GM19467 (cell line): ENCODE data around the gene TCERG1.

ENCODE experiments used
- ATAC-seq: cut with Tn5 transposase; IDR thresholded peaks from one replicate; pipeline ENCODE4 v1.9.1; 2021; ENCODE audit warnings: mild to moderate bottlenecking, moderate library complexity; ENCODE audit not compliant: unreplicated experiment

TCERG1 gene

DNA sequence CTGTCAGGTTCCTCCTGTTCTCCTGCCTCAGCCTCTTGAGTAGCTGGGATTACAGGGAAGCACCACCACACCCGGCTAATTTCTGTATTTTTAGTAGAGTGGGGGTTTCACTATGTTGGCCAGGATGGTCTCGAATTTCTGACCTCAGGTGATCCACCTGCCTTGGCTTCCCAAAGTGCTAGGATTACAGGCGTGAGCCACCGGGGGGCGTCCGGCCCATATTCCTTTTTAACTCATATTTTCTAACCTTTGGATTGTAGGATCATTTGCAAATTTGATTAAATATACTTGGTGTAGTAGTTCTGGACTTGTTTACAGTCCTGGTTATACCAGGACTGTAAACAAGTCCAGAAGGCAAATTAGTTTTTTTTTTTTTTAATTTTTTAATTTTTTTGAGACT lies 4.3 kb downstream of the TCERG1 start:
- no peak for ATAC-seq

DNA sequence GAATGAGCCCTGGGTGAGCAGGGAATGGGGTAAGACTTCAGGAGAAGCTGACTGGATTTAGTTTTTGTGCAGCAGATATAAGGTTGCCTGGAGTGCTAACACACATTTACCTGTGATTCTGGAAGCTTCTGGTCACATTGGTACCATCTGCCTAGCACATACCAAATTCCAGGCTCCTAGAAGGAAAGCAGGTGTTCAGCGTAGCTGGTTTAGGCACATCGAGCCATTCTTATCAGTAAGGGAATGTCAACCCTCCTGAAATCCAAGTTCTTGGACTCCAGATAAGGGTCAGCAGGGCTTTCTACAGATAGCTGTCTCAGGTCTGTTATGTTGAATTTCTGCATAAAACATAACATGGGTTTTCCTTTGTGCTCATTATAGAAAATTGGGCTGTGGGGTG lies 10.3 kb downstream of the TCERG1 start:
- no peak for ATAC-seq

DNA sequence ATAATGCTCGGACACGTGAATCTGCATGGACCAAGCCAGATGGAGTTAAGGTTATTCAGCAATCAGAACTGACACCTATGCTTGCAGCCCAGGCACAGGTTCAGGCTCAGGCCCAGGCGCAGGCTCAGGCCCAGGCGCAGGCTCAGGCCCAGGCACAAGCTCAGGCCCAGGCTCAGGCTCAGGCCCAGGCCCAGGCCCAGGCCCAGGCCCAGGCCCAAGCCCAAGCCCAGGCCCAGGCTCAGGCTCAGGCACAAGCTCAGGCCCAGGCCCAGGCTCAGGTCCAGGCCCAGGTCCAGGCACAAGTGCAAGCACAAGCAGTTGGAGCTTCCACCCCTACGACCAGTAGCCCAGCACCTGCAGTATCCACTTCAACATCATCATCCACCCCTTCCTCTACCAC lies 11.8 kb downstream of the TCERG1 start:
- ATAC-seq = no peak

GRCh38 chr5:146461319-146461718 lies 14.2 kb downstream of the TCERG1 start:
- no peak for ATAC-seq

- no peak for ATAC-seq
These were observed 16.3 kb downstream of the TCERG1 start for GRCh38 chr5:146463446-146463845.

- no peak for ATAC-seq
These were observed 19.6 kb downstream of the TCERG1 start for GRCh38 chr5:146466521-146467349.

GRCh38 chr5:146467760-146468159 lies 20.6 kb downstream of the TCERG1 start:
- no peak for ATAC-seq

- ATAC-seq = no peak
These were observed 26.9 kb downstream of the TCERG1 start for GRCh38 chr5:146474065-146474464.

DNA sequence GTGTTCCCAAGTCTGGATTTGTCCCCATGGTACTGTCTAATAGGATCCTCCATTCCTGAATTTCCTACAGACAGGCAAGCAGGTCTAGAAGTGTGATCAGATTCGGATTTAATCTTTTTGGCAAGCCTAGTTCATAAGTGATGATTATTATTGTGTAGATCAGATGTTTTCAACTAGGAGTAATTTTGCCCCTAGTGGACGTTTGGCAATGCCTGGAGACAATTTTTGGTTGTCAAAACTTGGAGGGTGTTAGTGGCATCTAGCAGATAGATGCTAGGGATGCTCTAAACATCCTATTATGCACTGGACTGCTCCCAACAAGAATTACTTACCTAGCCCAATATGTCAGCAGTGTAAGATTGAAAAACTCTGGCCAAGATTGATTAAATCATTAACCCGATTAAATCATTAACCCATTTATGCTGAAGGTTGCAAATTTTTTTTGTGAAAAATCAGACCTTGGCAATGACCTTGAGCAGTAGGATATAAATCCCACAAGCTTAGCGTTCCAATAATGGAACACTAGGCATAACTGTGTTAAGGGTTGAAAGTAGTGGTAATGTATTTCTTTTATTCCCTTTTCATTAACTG lies 28.2 kb downstream of the TCERG1 start:
- no peak for ATAC-seq

DNA sequence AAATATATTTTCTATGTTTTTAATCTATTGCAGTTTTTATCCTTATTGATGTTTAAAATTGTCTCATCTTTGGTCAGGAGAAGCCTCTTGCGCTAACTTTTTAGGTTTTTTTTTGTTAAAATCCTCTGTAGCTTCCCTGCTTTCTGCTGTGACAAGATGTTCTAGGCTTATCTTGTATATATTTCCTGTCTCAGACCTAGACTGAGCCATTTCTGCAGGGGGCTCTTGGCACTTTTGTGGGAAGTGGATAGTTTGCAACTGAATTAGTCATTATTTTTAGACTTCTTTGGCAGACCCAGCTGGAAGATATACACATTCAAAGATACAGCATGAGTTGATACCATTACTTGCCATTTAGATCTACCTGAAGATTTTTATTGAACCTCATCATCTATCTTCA lies 28.8 kb downstream of the TCERG1 start:
- ATAC-seq = no peak

DNA sequence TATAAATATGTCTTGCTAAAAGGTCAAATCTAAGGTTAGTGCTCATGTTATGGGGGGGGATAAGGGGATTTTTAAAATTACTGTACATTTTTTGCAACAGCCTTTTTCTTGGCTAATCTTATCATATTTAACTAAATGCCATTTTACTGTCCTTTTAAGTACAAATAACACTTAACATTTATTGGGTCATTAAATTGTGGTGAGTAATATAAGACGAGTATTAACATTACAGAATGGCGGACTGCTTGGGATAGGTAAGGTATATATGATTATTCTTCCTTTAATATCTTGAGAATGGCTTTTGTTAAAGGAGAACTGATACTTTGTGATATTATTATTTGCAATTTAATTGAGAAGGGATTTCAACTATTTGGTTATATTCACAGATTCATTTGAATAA lies 35.6 kb downstream of the TCERG1 start:
- no peak for ATAC-seq

DNA sequence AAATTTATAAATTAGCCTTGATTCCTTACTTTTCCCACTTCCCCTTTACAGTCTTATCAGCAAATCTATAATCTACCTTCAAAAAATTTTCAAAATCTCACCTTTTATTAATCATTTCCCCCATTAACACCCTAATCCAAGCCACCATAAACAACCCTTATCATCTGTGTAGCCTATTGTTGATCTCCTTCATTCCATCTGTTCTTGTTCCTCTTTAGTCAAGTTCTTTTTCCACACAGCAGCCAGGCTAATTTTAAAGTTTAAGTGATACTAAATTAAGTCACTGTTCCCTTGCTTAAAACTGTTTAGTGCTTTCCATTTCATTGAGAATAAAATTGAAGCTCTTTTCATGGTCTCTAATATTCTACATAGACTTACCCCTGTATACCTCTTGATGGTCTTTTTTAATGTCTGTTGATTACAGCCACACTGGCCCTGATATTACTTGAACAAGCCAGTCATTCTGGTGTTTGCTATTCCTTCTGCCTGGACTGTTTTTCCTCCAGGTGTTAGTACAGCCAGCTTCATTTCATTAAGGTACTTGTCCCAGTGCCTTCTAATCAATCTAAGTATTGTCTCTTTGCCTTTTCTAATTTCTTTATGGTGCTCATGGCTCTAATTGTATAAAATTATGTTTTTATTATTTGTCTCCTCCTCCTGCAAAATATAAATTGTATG lies 37.7 kb downstream of the TCERG1 start:
- ATAC-seq = no peak

DNA sequence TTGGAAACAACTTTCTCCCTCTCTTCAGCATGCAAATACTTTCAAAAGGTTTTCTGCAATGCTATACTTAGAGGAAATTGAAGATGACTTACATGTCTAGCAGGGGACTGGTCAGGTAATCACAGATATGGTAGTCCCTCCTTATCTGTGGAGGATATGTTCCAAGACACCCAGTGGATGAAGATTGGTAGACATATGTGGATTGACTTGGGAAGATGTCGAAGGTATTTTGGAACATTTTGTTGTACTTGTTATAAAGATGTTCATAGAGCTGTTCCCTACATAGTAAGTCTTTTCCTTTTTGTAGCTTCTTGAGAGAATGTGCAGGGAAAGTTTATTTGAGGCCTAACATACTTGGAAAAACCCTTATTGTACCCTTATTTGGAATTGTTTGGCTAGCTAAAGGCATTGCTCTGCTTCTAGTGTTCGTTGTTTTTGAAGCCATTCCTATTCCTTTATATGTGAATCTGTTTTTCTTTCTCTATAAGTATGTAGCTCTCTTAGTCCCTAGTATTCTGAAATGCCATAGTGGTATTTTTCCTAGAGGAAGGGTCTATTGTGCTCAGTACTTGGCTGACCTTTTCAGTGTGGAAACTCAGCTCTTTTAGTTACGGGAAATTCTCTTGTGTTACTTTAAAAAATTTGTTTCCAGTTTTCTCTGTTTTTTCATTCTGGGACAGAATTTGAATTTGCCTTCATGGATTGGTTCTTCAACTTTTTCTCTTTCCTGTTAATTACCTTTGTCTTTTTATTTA lies 43.1 kb downstream of the TCERG1 start:
- no peak for ATAC-seq

DNA sequence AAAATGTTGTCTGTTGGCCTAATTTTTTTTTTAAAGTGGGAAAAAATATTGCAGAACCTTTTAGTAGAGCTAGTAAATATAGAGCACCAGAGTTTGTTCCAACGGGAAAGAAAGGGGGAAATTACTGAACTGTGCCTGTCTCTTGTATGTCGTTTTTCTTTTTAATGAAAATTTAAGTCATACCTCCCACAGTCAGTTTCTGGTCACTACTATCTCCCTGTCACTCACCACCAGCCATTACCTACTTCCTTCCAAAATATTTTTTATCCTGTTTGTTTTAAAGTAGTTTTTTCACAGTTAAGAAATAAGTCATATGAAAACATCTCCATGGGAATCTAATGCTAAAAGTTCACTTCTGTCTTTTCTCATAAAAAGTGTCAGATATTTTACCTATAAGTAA lies 47.5 kb downstream of the TCERG1 start:
- ATAC-seq = no peak

GRCh38 chr5:146499680-146500079 lies 52.5 kb downstream of the TCERG1 start:
- ATAC-seq = no peak

DNA sequence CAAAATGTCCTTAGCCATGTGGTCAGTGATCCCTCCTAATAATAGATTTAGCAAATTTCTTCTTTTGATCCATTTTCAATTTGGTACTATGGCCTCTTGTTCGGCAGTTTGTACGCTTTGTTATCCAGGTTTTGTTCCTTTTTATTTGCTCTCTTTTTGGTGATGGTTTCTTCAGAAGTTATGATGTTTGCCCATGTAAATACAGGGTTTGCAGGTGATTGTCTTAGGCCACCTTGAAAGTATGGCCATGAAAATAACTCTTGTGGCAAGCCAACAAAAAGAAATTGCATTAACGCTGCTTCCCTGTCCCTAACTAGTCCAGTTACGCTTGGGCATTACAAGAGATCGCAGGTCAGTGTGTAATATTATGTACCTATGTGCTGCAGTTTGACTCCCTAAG lies 60.3 kb downstream of the TCERG1 start:
- no peak for ATAC-seq

DNA sequence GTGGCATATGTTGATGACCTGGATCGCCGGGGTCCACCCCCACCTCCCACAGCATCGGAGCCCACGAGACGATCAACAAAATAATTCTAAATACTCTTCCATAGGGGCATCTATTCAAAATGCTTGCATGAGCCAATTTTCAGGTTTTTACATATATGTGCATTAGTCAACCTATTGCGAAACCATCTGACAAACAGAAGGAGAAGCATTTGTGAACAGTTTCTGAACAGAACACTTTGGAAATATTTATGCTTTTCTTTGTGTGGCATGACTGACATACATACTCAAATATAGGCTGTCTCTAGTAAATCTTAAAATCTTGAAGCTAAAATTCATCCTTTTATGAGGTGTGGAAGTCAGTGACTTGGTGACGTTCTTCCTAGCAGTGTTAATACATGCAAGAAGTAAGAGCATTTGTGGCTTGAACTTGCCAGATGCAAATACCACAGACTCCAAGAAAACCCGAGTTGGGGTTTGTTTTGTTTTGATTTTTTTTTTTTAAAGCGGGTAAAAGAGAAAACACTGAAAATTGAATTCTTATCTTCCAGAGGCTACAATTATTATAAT lies 63.5 kb downstream of the TCERG1 start:
- no peak for ATAC-seq

- no peak for ATAC-seq
These were observed 66.3 kb downstream of the TCERG1 start for GRCh38 chr5:146513462-146513861.

DNA sequence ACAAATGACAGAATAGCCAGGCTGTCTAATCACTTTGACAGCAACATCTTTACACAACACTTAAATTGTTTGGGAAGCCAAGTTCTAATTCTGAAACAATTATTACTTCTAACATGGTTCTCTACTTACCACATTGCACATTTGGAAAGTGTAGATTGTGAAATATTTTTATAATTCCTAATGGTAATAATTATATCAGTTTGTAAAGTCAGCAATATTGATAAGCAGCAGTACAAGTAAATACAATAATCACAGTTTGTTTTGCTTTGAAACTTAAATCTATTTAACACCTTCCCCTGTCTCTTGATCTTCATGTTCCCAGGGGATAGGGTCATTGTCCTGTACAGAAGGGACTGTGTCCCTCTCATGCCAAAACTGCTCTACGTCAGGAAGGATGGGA lies 67.4 kb downstream of the TCERG1 start:
- no peak for ATAC-seq

DNA sequence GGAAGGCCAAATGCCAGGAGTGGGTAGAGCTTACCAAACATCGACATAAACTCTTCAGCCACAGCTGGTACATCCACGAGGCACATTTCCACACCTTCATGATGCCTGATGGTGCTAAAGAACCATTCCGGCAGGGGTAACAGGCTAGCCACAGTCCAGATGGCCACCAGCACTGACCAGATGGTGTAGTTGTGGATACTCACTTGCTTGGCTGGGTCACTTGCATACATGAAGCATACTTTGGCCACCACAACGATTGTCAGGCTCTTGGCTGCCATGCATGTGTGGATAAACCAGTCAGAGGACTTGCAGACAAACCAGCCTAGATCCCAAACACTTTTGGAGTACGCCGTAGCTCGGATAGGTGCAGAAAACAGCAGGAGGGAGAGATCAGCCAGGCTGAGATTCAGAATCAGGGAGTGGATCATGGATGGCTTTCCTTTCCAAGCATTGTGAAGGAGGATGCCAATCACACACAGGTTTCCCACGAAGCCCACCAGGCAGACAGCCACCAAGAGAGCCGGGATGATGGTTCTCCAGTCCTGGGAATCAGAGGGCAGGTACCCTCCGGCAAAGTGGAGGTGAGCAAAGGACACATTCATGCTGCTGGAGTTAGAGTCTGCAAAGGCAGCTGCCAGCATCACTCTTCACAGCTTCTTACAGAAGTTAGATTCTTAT lies 68.5 kb downstream of the TCERG1 start:
- ATAC-seq = no peak

- ATAC-seq = no peak
These were observed 69.0 kb downstream of the TCERG1 start, which contains the start of gene GPR151 for GRCh38 chr5:146516151-146516475. Gene GPR151 (minus strand): TSS chr5:146516190. CDS start chr5:146516113, 77 bp downstream.
